Uterus (tissue), 2 donors: ENCODE results near the gene SEMA6B.

ENCODE experiments used
- POLR2A ChIP-seq, 2 donors: fragments of 450-650 bp; IDR thresholded peaks; one replicate each; pipeline ENCODE4 v1.6.1; 2016; ENCODE audit warnings: antibody characterized with exemption in 2 of 2, mild to moderate bottlenecking in 1 of 2, moderate library complexity in 1 of 2
- TF ChIP-seq, protein P1 (sequence below), 4 experiments: fragments of 200-600 bp in 2 of 4; fragments of 450-650 bp in 2 of 4; sonication (generic) in 2 of 4; IDR thresholded peaks; one replicate each; pipeline ENCODE4 v1.5.1; 2016 to 2019; ENCODE audit warnings: antibody characterized with exemption in 4 of 4, mild to moderate bottlenecking in 2 of 4, moderate library complexity in 1 of 4

DNA sequence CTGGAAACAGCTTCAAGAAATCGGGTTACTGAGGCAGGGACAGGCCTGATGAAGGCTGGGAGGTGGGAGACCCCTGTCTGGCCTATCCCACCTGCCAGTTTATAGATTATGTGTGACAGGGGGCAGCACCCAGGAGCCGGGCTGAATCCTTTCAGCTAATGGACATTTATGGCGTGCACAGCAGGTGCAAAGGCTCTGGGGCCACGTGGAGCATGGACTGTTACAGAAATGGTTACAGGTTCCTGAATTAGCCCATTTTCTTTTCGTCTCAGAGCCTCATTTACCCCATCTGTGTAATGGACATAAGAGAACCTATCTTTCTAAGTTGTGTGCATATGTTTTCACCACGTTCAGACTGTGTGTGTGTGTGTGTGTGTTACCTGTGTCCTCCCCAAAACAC, 45.4 kb upstream of the SEMA6B start:
- TF ChIP-seq, protein P1, sequence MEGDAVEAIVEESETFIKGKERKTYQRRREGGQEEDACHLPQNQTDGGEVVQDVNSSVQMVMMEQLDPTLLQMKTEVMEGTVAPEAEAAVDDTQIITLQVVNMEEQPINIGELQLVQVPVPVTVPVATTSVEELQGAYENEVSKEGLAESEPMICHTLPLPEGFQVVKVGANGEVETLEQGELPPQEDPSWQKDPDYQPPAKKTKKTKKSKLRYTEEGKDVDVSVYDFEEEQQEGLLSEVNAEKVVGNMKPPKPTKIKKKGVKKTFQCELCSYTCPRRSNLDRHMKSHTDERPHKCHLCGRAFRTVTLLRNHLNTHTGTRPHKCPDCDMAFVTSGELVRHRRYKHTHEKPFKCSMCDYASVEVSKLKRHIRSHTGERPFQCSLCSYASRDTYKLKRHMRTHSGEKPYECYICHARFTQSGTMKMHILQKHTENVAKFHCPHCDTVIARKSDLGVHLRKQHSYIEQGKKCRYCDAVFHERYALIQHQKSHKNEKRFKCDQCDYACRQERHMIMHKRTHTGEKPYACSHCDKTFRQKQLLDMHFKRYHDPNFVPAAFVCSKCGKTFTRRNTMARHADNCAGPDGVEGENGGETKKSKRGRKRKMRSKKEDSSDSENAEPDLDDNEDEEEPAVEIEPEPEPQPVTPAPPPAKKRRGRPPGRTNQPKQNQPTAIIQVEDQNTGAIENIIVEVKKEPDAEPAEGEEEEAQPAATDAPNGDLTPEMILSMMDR (IDR thresholded peaks at IDR 0.05), result no peak
- no peak for TF ChIP-seq POLR2A (IDR thresholded peaks at IDR 0.05)
